WTC11 (cell line): ENCODE results near the gene TBX5. TPM values are rescaled to one million over a fixed set of nuclear protein-coding genes. Genes with fewer than 3 reads are reported as not detected.

ENCODE experiments used
- ATAC-seq: fragments of 200-7000 bp; cut with Tn5 transposase; 2 replicates; pipeline ENCODE4 v1.10.0; 2021; ENCODE audit warnings: mild to moderate bottlenecking, moderate library complexity
- CTCF ChIA-PET: fragments of 300-600 bp; sonication (Branson Sonifier 250); formaldehyde crosslinking; loops from one replicate; lab custom pipeline; 2021; ENCODE audit warnings: antibody characterized with exemption; lab: Charles Lee
- POLR2A ChIA-PET: fragments of 350-600 bp; sonication (Branson Sonifier 250); formaldehyde crosslinking; loops from one replicate; lab custom pipeline; 2021; ENCODE audit warnings: antibody characterized with exemption; lab: Charles Lee
- DNase-seq: peaks from one replicate; pipeline ENCODE4 v3.0.0; 2021; ENCODE audit warnings: low spot score
- H3K27ac Mint-ChIP-seq: 2 replicates; pipeline ENCODE4 v1.8.0; 2021; ENCODE audit warnings: mixed read lengths
- H3K27me3 Mint-ChIP-seq: 2 replicates; pipeline ENCODE4 v1.8.0; 2021; ENCODE audit warnings: low read depth, mild to moderate bottlenecking, moderate library complexity, mixed read lengths
- H3K36me3 Mint-ChIP-seq: 2 replicates; pipeline ENCODE4 v1.8.0; 2021; ENCODE audit warnings: mixed read lengths
- H3K4me1 Mint-ChIP-seq: 2 replicates; pipeline ENCODE4 v1.8.0; 2022; ENCODE audit warnings: mixed read lengths
- H3K4me3 Mint-ChIP-seq: 2 replicates; pipeline ENCODE4 v1.8.0; 2021; ENCODE audit warnings: mild to moderate bottlenecking, moderate library complexity, mixed read lengths
- H3K9me3 Mint-ChIP-seq: 2 replicates; pipeline ENCODE4 v1.8.0; 2021; ENCODE audit warnings: mixed read lengths
- AR ChIP-seq: fragments of 250-450 bp; sonication (Bioruptor Pico); IDR thresholded peaks from 2 replicates; pipeline ENCODE4 v1.9.0; 2021; ENCODE audit warnings: mild to moderate bottlenecking
- ARID4B ChIP-seq: sonication (generic); formaldehyde crosslinking; IDR thresholded peaks from 2 replicates; pipeline ENCODE4 v1.8.0; 2023; ENCODE audit warnings: missing genetic modification reagents, mild to moderate bottlenecking, borderline replicate concordance
- CREM ChIP-seq: sonication (generic); formaldehyde crosslinking; IDR thresholded peaks from 2 replicates; pipeline ENCODE4 v1.8.1; 2022; ENCODE audit warnings: mild to moderate bottlenecking, missing genetic modification reagents, moderate library complexity
- E2F4 ChIP-seq: sonication (generic); formaldehyde crosslinking; IDR thresholded peaks from 2 replicates; pipeline ENCODE4 v1.8.1; 2022; ENCODE audit warnings: low read depth, mild to moderate bottlenecking, moderate library complexity, missing genetic modification reagents, borderline replicate concordance
- EMX1 ChIP-seq: fragments of 250-450 bp; sonication (Bioruptor Pico); IDR thresholded peaks from 2 replicates; pipeline ENCODE4 v1.8.0; 2021; ENCODE audit warnings: mild to moderate bottlenecking
- FOXK1 ChIP-seq: sonication (generic); formaldehyde crosslinking; IDR thresholded peaks from 2 replicates; pipeline ENCODE4 v1.8.0; 2022; ENCODE audit warnings: mild to moderate bottlenecking, moderate library complexity, missing genetic modification reagents
- IRF2 ChIP-seq: sonication (generic); formaldehyde crosslinking; IDR thresholded peaks from 2 replicates; pipeline ENCODE4 v1.8.0; 2022; ENCODE audit warnings: low read depth, missing genetic modification reagents, borderline replicate concordance
- NFYB ChIP-seq: sonication (generic); formaldehyde crosslinking; conservative IDR thresholded peaks from 2 replicates; pipeline ENCODE4 v1.8.0; 2022; ENCODE audit warnings: low read depth, missing genetic modification reagents
- NR3C1 ChIP-seq: sonication (generic); formaldehyde crosslinking; conservative IDR thresholded peaks from 2 replicates; pipeline ENCODE4 v1.8.1; 2023; ENCODE audit warnings: low read depth, mild to moderate bottlenecking, missing genetic modification reagents
- PRRX2 ChIP-seq: fragments of 250-450 bp; sonication (Bioruptor Pico); IDR thresholded peaks from 2 replicates; pipeline ENCODE4 v1.8.0; 2021; ENCODE audit warnings: mild to moderate bottlenecking
- ZMAT4 ChIP-seq: fragments of 250-450 bp; sonication (Bioruptor Pico); IDR thresholded peaks from 2 replicates; pipeline ENCODE4 v1.9.0; 2021; ENCODE audit warnings: mild to moderate bottlenecking
- ZNF219 ChIP-seq: sonication (generic); formaldehyde crosslinking; IDR thresholded peaks from 2 replicates; pipeline ENCODE4 v1.8.0; 2023; ENCODE audit warnings: missing genetic modification reagents, mild to moderate bottlenecking, borderline replicate concordance
- ZNF396 ChIP-seq: fragments of 250-450 bp; sonication (Bioruptor Pico); IDR thresholded peaks from 2 replicates; pipeline ENCODE4 v1.8.0; 2021; ENCODE audit warnings: mild to moderate bottlenecking, moderate library complexity, borderline replicate concordance
- ZNF423 ChIP-seq: fragments of 250-450 bp; sonication (Bioruptor Pico); IDR thresholded peaks from 2 replicates; pipeline ENCODE4 v2.1.2; 2022; ENCODE audit warnings: mild to moderate bottlenecking, moderate library complexity
- ZNF532 ChIP-seq: fragments of 250-450 bp; sonication (Bioruptor Pico); IDR thresholded peaks from 2 replicates; pipeline ENCODE4 v1.9.0; 2021; ENCODE audit warnings: mild to moderate bottlenecking, borderline replicate concordance
- total RNA-seq: library from RNA; stranded (reverse); gene quantifications from 3 replicates; pipeline ENCODE4 v1.2.3, GENCODE V29; 2021
- TF ChIP-seq, protein P1 (sequence below): fragments of 200-600 bp; IDR thresholded peaks from 2 replicates; pipeline ENCODE4 v1.8.0; 2022; ENCODE audit warnings: antibody characterized with exemption
- TF ChIP-seq, protein P2 (sequence below): fragments of 250-450 bp; sonication (Bioruptor Pico); IDR thresholded peaks from 2 replicates; pipeline ENCODE4 v1.9.0; 2021; ENCODE audit warnings: moderate library complexity, mild to moderate bottlenecking, inconsistent platforms, borderline replicate concordance

Gene TBX5
- total RNA-seq, 1 experiment from 2014 or later: 0.33 TPM

DNA sequence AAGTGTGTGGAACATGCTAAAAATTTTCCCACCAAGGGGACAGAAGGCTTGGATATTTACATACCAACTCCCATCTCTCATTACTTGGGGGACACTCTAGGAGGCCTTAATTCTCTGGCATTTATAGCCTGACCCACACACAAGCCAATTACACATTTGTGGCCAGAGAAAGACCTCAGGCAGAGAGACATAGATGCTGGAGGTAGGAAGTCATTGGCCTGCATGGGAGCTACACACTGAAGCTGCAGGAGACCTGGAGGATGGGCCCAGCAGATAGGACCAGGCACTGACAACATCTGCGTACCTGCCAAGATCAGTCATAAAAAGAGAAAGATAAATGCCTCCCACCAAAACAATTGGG lies 61.7 kb downstream of the TBX5 start:
- Mint-ChIP-seq H3K27me3 (peaks cover 4% of the 10 kb centered on the region), H3K4me1 (peaks cover 30% of the 10 kb centered on the region), H3K4me3 (no peak overlapping the region), H3K27ac (no peak overlapping the region), H3K36me3 (no peaks in the 10 kb centered on the region), H3K9me3 (no peaks in the 10 kb centered on the region)
- ChIA-PET CTCF (interaction anchor here (3.7 kb wide), 1 partner anchor 11 kb away, joined by 14 read pairs; no protein-coding TSS in a partner anchor), POLR2A (no interaction called here)
- DNase-seq (no peak), ATAC-seq (no peak)
- TF ChIP-seq ZNF396 (CRISPR knock-in tag): no peak
- no peak for TF ChIP-seq NFYB (CRISPR knock-in tag)
- TF ChIP-seq E2F4 (CRISPR knock-in tag): no peak
- no peak for TF ChIP-seq IRF2 (CRISPR knock-in tag)
- no peak for TF ChIP-seq ZNF532 (CRISPR knock-in tag)
- TF ChIP-seq FOXK1: no peak
- no peak for TF ChIP-seq NR3C1 (CRISPR knock-in tag)

GRCh38 chr12:114343585-114344302 lies 62.2 kb downstream of the TBX5 start:
- no peak overlapping the region for H3K4me3 Mint-ChIP-seq
- DNase-seq: no peak
- peaks cover 4% of the 10 kb centered on the region for H3K27me3 Mint-ChIP-seq
- H3K27ac Mint-ChIP-seq: no peak overlapping the region
- H3K9me3 Mint-ChIP-seq: no peaks in the 10 kb centered on the region
- ChIA-PET CTCF (interaction anchor here (3.0 kb wide), 1 partner anchor 12 kb away, joined by 14 read pairs; no protein-coding TSS in a partner anchor), POLR2A (no interaction called here)
- H3K36me3 Mint-ChIP-seq: no peaks in the 10 kb centered on the region
- H3K4me1 Mint-ChIP-seq: peaks cover 30% of the 10 kb centered on the region
- no peak for ATAC-seq
- TF ChIP-seq AR (CRISPR knock-in tag) (no peak), CREM (no peak), EMX1 (no peak), ARID4B (CRISPR knock-in tag) (no peak), PRRX2 (CRISPR knock-in tag) (no peak), ZNF423 (CRISPR knock-in tag) (no peak), ZNF219 (CRISPR knock-in tag) (no peak), ZMAT4 (no peak), NFYB (CRISPR knock-in tag) (no peak), NR3C1 (CRISPR knock-in tag) (no peak)
- TF ChIP-seq, protein P1, sequence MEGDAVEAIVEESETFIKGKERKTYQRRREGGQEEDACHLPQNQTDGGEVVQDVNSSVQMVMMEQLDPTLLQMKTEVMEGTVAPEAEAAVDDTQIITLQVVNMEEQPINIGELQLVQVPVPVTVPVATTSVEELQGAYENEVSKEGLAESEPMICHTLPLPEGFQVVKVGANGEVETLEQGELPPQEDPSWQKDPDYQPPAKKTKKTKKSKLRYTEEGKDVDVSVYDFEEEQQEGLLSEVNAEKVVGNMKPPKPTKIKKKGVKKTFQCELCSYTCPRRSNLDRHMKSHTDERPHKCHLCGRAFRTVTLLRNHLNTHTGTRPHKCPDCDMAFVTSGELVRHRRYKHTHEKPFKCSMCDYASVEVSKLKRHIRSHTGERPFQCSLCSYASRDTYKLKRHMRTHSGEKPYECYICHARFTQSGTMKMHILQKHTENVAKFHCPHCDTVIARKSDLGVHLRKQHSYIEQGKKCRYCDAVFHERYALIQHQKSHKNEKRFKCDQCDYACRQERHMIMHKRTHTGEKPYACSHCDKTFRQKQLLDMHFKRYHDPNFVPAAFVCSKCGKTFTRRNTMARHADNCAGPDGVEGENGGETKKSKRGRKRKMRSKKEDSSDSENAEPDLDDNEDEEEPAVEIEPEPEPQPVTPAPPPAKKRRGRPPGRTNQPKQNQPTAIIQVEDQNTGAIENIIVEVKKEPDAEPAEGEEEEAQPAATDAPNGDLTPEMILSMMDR: no peak
- TF ChIP-seq, protein P2, sequence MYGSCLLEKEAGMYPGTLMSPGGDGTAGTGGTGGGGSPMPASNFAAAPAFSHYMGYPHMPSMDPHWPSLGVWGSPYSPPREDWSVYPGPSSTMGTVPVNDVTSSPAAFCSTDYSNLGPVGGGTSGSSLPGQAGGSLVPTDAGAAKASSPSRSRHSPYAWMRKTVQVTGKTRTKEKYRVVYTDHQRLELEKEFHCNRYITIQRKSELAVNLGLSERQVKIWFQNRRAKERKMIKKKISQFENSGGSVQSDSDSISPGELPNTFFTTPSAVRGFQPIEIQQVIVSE (CRISPR knock-in tag): no peak
